Mesenchymal stem cell (in vitro differentiated cells and primary cell): Measurements from ENCODE around the gene RAB37.

Experiments used
- DNase-seq: peaks from one replicate; pipeline ENCODE4 v3.0.0-alpha.2; 2013
- H2AFZ ChIP-seq: one replicate; pipeline ENCODE4 v1.6.1; 2013; ENCODE audit warnings: low read depth, mild to moderate bottlenecking, control low read depth, inconsistent platforms, low read length, moderate library complexity
- H2AK5ac ChIP-seq: 2 replicates; pipeline ENCODE4 v1.6.1; 2013; ENCODE audit warnings: low read length, moderate library complexity, mild to moderate bottlenecking, inconsistent platforms; ENCODE audit not compliant: severe bottlenecking
- H2BK120ac ChIP-seq: one replicate; pipeline ENCODE4 v1.6.1; 2013; ENCODE audit warnings: low read depth, mild to moderate bottlenecking, inconsistent platforms, low read length, moderate library complexity
- H2BK12ac ChIP-seq, 2 experiments: one replicate each; pipeline ENCODE4 v1.6.1; 2013; ENCODE audit warnings: inconsistent platforms in 2 of 2, low read length in 2 of 2, mild to moderate bottlenecking in 2 of 2, moderate library complexity in 2 of 2, control low read depth in 1 of 2
- H2BK15ac ChIP-seq: one replicate; pipeline ENCODE4 v1.6.1; 2013; ENCODE audit warnings: mild to moderate bottlenecking, low read depth, inconsistent platforms; ENCODE audit not compliant: poor library complexity, severe bottlenecking
- H2BK5ac ChIP-seq: 2 replicates; pipeline ENCODE4 v1.6.1; 2013; ENCODE audit warnings: low read depth, mild to moderate bottlenecking, low read length, control low read depth, inconsistent platforms; ENCODE audit not compliant: poor library complexity, severe bottlenecking
- H3K14ac ChIP-seq, 2 experiments: one replicate each; pipeline ENCODE4 v1.6.1; 2013; ENCODE audit warnings: inconsistent platforms in 2 of 2, low read length in 2 of 2, control low read depth in 1 of 2, mild to moderate bottlenecking in 1 of 2, moderate library complexity in 1 of 2
- H3K18ac ChIP-seq, 2 experiments: one replicate each; pipeline ENCODE4 v1.6.1; 2013; ENCODE audit warnings: inconsistent platforms in 2 of 2, low read length in 2 of 2, control low read depth in 1 of 2, low read depth in 1 of 2, mild to moderate bottlenecking in 1 of 2
- H3K23ac ChIP-seq, 2 experiments: one replicate each; pipeline ENCODE4 v1.6.1; 2013; ENCODE audit warnings: inconsistent platforms in 2 of 2, low read length in 2 of 2, mild to moderate bottlenecking in 2 of 2, moderate library complexity in 2 of 2, control low read depth in 1 of 2
- H3K27ac ChIP-seq: 2 replicates; pipeline ENCODE4 v1.5.1; 2013; ENCODE audit warnings: mild to moderate bottlenecking, moderate library complexity, low read length, control low read depth, inconsistent platforms; ENCODE audit not compliant: poor library complexity, severe bottlenecking
- H3K27me3 ChIP-seq, 2 experiments: 2 replicates each; pipeline versions ENCODE4 v1.6.1 to v1.7.0; 2013; ENCODE audit warnings: low read length in 2 of 2, mild to moderate bottlenecking in 2 of 2, moderate library complexity in 2 of 2, control low read depth in 1 of 2, inconsistent platforms in 1 of 2; ENCODE audit not compliant: control insufficient read depth in 1 of 2, insufficient read depth in 1 of 2
- H3K36me3 ChIP-seq, 2 experiments: 2 replicates each; pipeline versions ENCODE4 v1.6.1 to v1.7.0; 2013; ENCODE audit warnings: low read length in 2 of 2, control low read depth in 1 of 2, inconsistent platforms in 1 of 2, low read depth in 1 of 2, mild to moderate bottlenecking in 1 of 2; ENCODE audit not compliant: insufficient read depth in 2 of 2, control insufficient read depth in 1 of 2
- H3K4ac ChIP-seq, 2 experiments: one replicate each; pipeline ENCODE4 v1.6.1; 2013; ENCODE audit warnings: inconsistent platforms in 2 of 2, low read length in 2 of 2, mild to moderate bottlenecking in 2 of 2, moderate library complexity in 2 of 2, control low read depth in 1 of 2, low read depth in 1 of 2
- H3K4me1 ChIP-seq: 2 replicates; pipeline ENCODE4 v1.6.1; 2013; ENCODE audit warnings: low read depth, low read length, control low read depth; ENCODE audit not compliant: control insufficient read depth, insufficient read depth
- H3K4me2 ChIP-seq: 2 replicates; pipeline ENCODE4 v1.6.1; 2013; ENCODE audit warnings: low read length, mild to moderate bottlenecking, inconsistent platforms; ENCODE audit not compliant: poor library complexity, severe bottlenecking
- H3K4me3 ChIP-seq, 2 experiments: 2 replicates each; pipeline versions ENCODE4 v1.5.1 to v1.7.0; 2013; ENCODE audit warnings: low read length in 2 of 2, mild to moderate bottlenecking in 2 of 2, control low read depth in 1 of 2, low read depth in 1 of 2; ENCODE audit not compliant: insufficient read depth in 1 of 2
- H3K79me1 ChIP-seq: replicated peaks from 2 replicates; pipeline ENCODE4 v1.6.1; 2013; ENCODE audit warnings: mild to moderate bottlenecking, control low read depth, low read length, inconsistent platforms; ENCODE audit not compliant: poor library complexity, severe bottlenecking
- H3K9ac ChIP-seq: 2 replicates; pipeline ENCODE4 v1.7.0; 2013; ENCODE audit warnings: mild to moderate bottlenecking, low read length, moderate library complexity
- H3K9me3 ChIP-seq: 2 replicates; pipeline ENCODE4 v1.7.0; 2013; ENCODE audit warnings: mild to moderate bottlenecking, low read length; ENCODE audit not compliant: control insufficient read depth
- H4K8ac ChIP-seq: one replicate; pipeline ENCODE4 v1.6.1; 2013; ENCODE audit warnings: inconsistent platforms, mild to moderate bottlenecking, low read length, moderate library complexity
- H4K91ac ChIP-seq: one replicate; pipeline ENCODE4 v1.6.1; 2013; ENCODE audit warnings: mild to moderate bottlenecking, low read length, inconsistent platforms
- WGBS: methylation state at CpG from one replicate; pipeline ENCODE4 v1.1.7; 2013; ENCODE audit warnings: mixed read lengths; 5-methylcytosine and 5-hydroxymethylcytosine counted together

Gene RAB37

DNA sequence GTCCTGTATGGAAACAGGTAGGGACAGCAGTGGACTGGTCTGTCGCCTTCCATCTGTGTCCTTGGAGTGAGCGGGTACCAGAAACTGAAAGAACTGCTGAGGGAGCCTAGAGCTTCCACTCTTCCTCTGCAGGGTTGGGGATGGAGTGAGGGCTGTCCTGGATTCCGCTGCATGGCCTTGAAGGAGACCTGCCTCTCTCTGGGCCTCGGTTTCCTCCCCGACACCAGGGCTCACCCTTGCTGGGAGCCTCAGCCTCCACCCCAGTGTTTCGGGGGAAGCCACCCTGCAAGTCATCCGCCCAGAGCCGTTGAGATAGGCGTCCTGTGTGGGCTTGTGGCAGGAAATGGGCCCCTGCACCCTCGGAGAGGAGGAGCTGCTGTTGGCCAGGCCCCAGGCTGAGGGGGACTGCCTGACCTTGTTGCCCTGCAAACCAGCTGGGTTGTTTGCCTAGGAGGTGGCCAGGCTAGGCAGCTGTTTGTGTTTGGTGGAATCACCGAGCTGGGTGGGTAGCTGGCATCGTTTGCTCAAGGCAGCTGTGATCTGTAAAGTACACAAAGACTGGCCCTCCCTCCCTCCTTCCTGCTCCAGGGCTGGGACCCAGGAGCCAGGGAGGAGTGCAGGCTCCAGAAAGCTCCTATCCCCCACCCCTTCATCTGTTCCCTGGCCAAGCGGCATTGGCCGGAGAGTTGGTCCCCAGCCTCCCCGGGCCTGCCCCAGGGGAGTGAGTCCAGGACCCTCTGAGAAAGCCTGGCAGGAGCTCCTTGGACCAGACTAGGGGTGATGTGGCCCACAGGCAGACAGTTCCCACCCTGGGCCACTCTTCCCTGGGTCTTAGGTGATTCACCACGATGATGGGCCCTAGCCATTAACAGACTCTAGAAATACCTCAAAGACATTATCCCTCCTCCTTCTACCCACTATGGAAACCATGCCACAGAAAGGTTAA is 1.3 kb downstream of the RAB37 start:
- peak overlapping the region; percentile 38 for H2BK120ac ChIP-seq
- no peaks in the 10 kb centered on the region for H3K9me3 ChIP-seq
- no peak for DNase-seq
- H3K23ac ChIP-seq = no peak overlapping the region
- H3K9ac ChIP-seq = no peak overlapping the region
- WGBS = 54% methylated on average over 15 of the region's 16 CpGs
- H3K36me3 ChIP-seq = no peaks in the 10 kb centered on the region
- H3K27me3 ChIP-seq = peaks cover 54 to 90% of the 10 kb centered on the region in 2 experiments
- peaks cover 35% of the 10 kb centered on the region for H3K4me1 ChIP-seq
- no peak overlapping the region for H3K14ac ChIP-seq
- H2BK15ac ChIP-seq = peak overlapping the region; percentile 26
- H4K91ac ChIP-seq = peak overlapping the region; percentile 73
- no peak overlapping the region for H3K27ac ChIP-seq
- no peak overlapping the region for H2AK5ac ChIP-seq
- no peaks in the 10 kb centered on the region for H3K79me1 ChIP-seq
- peak overlapping the region in 1 of 2 experiments; percentile 41 for H3K4ac ChIP-seq
- H3K18ac ChIP-seq = peak overlapping the region; percentile 25 to 52
- H2BK5ac ChIP-seq = no peak overlapping the region
- no peak overlapping the region for H2AFZ ChIP-seq
- peak overlapping the region in 1 of 2 experiments; percentile 17 for H2BK12ac ChIP-seq
- H4K8ac ChIP-seq = peak overlapping the region; percentile 82
- H3K4me2 ChIP-seq = no peak overlapping the region
- H3K4me3 ChIP-seq = no peak overlapping the region

DNA sequence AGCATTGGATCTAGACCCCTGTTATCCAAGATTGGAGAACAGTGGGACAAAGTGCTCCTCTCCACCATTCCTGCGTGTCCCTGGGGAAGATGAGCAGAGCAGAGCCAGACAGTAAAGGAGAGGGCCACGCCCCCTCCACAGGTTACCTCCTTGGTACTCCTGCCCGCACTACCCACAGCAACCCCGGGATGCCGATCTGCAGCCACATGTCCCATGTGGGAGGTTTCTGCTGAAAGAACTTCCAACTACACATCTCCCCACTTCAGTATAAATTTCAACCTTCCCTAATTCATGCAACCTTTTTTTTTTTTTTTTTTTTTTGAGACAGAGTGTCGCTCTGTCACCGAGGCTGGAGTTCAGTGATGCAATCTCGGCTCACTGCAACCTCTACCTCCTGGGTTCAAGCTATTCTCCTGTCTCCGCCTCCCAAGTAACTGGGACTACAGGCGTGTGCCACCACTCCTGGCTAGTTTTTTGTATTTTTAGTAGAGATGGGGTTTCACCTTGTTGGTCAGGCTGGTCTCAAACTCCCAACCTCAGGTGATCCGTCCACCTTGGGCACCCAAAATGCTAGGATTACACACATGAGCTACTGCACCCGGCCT is 2.3 kb downstream of the RAB37 start:
- Histone ChIP-seq H4K91ac (no peak overlapping the region), H3K18ac (no peak overlapping the region), H3K9me3 (no peaks in the 10 kb centered on the region), H2BK12ac (no peak overlapping the region), H2AK5ac (no peak overlapping the region), H2BK15ac (no peak overlapping the region), H3K4ac (no peak overlapping the region), H2BK5ac (no peak overlapping the region), H3K9ac (no peak overlapping the region), H3K36me3 (no peaks in the 10 kb centered on the region), H3K4me3 (no peak overlapping the region), H3K23ac (no peak overlapping the region), H3K4me2 (no peak overlapping the region), H3K27me3 (peaks cover 44 to 90% of the 10 kb centered on the region in 2 experiments), H4K8ac (no peak overlapping the region), H3K79me1 (no peaks in the 10 kb centered on the region), H2BK120ac (no peak overlapping the region), H3K27ac (no peak overlapping the region), H3K4me1 (peaks cover 35% of the 10 kb centered on the region), H2AFZ (no peak overlapping the region), H3K14ac (no peak overlapping the region)
- DNase-seq = no peak
- WGBS = 91% methylated on average over 7 of the region's 12 CpGs

DNA sequence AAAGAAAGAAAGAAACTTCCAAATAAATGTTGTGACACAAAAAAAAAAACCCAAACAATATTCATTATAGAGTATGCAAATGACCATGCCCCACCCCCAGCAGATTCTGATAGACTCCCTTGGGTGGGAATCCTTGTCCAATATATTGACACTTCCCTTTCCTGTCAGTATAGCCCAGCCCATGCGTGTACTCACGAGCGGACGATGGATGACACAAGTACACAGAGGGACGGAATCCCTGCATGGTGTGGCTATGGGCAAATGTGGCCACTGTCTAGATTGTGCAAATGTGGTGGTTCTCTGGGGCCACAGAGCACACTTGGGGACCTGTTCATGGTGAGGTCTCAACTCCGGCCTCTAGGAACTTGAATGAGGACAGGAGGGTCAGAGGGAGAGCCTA is 3.1 kb downstream of the RAB37 start:
- H4K8ac ChIP-seq = no peak overlapping the region
- peaks cover 39% of the 10 kb centered on the region for H3K4me1 ChIP-seq
- no peak for DNase-seq
- no peak overlapping the region for H4K91ac ChIP-seq
- H2BK120ac ChIP-seq = no peak overlapping the region
- 94% methylated on average over 6 of the region's 6 CpGs for WGBS
- H3K36me3 ChIP-seq = no peaks in the 10 kb centered on the region
- H3K23ac ChIP-seq = no peak overlapping the region
- H3K18ac ChIP-seq = peak overlapping the region in 1 of 2 experiments; percentile 9
- no peak overlapping the region for H3K14ac ChIP-seq
- H3K27me3 ChIP-seq = peaks cover 43 to 85% of the 10 kb centered on the region in 2 experiments
- no peaks in the 10 kb centered on the region for H3K79me1 ChIP-seq
- no peak overlapping the region for H2BK12ac ChIP-seq
- H3K9ac ChIP-seq = no peak overlapping the region
- no peak overlapping the region for H2AFZ ChIP-seq
- H3K27ac ChIP-seq = no peak overlapping the region
- H3K4me2 ChIP-seq = no peak overlapping the region
- no peak overlapping the region for H2AK5ac ChIP-seq
- no peak overlapping the region for H3K4ac ChIP-seq
- H3K9me3 ChIP-seq = no peaks in the 10 kb centered on the region
- no peak overlapping the region for H2BK15ac ChIP-seq
- H2BK5ac ChIP-seq = no peak overlapping the region
- no peak overlapping the region for H3K4me3 ChIP-seq

DNA sequence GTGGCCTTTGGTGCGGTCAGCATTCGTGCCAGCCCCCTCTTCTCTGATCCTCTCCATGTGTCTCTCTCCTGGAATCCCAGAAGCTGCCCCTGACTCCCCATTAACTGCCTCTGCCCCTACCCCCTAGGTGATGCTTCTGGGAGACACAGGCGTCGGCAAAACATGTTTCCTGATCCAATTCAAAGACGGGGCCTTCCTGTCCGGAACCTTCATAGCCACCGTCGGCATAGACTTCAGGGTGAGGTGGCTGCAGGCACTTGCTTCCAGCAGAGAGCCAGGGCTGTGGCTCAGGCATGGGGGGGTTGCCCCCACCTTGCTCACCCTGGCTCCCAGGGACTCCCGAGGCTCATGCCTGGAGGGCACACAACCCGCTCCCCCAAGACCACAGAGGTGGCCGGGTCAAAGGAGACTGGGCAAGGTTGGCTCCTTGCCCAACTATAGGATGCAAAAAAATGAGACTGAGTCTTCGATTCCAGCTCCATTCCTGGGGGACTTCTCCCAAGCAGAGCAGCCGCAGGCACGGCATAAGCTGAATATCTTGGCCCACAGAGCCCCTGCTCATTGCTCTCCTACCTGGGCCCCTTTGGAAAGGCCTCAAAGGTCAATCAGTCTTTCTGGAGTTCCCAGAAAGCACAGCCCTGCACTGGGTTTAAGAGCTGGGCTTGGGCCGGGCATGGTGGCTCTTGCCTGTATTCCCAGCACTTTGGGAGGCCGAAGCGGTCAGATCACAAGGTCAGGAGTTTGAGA is 3.8 kb downstream of the RAB37 start:
- Histone ChIP-seq H2BK12ac (no peak overlapping the region), H2BK5ac (no peak overlapping the region), H3K27me3 (peaks cover 36 to 78% of the 10 kb centered on the region in 2 experiments), H2AFZ (no peak overlapping the region), H3K4me2 (no peak overlapping the region), H4K91ac (no peak overlapping the region), H3K4me3 (no peak overlapping the region), H4K8ac (no peak overlapping the region), H3K18ac (peak overlapping the region in 1 of 2 experiments; percentile 9), H3K9me3 (no peaks in the 10 kb centered on the region), H3K79me1 (no peaks in the 10 kb centered on the region), H3K4ac (no peak overlapping the region), H3K23ac (no peak overlapping the region), H3K27ac (no peak overlapping the region), H2BK120ac (no peak overlapping the region), H2AK5ac (no peak overlapping the region), H3K14ac (no peak overlapping the region), H3K36me3 (no peaks in the 10 kb centered on the region), H2BK15ac (peak overlapping the region; percentile 29), H3K4me1 (peaks cover 39% of the 10 kb centered on the region), H3K9ac (no peak overlapping the region)
- no peak for DNase-seq
- WGBS = 93% methylated on average over 17 of the region's 17 CpGs
